H1 (cell line): ENCODE measurements around the gene ATP9B. TPM values are rescaled to one million over a fixed set of nuclear protein-coding genes. Genes with fewer than 3 reads are reported as not detected.

Source experiments
- CTCF ChIA-PET: fragments of 300-600 bp; sonication (Branson Sonifier 250); formaldehyde crosslinking; loops from one replicate; lab custom pipeline; 2021; ENCODE audit not compliant: partially characterized antibody; lab: Charles Lee
- POLR2A ChIA-PET: fragments of 300-600 bp; sonication (Branson Sonifier 250); formaldehyde crosslinking; loops from one replicate; lab custom pipeline; 2021; ENCODE audit warnings: inconsistent platforms; ENCODE audit not compliant: partially characterized antibody; lab: Charles Lee
- DNase-seq, 2 experiments: peaks; one replicate each; pipeline versions ENCODE4 v3.0.0 to v3.0.0-alpha.2; 2010 to 2022; ENCODE audit warnings: low spot score in 2 of 2, low read depth in 1 of 2, mixed read lengths in 1 of 2
- FAIRE-seq: peaks from 2 replicates; lab custom pipeline; 2011; peaks lifted over from hg19 to GRCh38; lab: Jason Lieb, UNC
- H2AFZ ChIP-seq: 2 replicates; pipeline ENCODE4 v1.8.1; 2012; ENCODE audit warnings: low read length, inconsistent platforms
- H2AK5ac ChIP-seq: 2 replicates; pipeline ENCODE4 v1.6.1; 2013; ENCODE audit warnings: low read depth, low read length
- H2BK120ac ChIP-seq: replicated peaks from 2 replicates; pipeline ENCODE3; 2013; ENCODE audit warnings: low read depth, low read length, inconsistent platforms
- H2BK12ac ChIP-seq: 2 replicates; pipeline ENCODE4 v1.6.1; 2013; ENCODE audit warnings: low read depth, low read length
- H2BK15ac ChIP-seq: 2 replicates; pipeline ENCODE4 v1.6.1; 2013; ENCODE audit warnings: low read length
- H2BK20ac ChIP-seq: 2 replicates; pipeline ENCODE4 v1.6.1; 2013; ENCODE audit warnings: low read length
- H2BK5ac ChIP-seq: 2 replicates; pipeline ENCODE4 v1.6.1; 2013; ENCODE audit warnings: low read depth, low read length
- H3K14ac ChIP-seq: 2 replicates; pipeline ENCODE4 v1.6.1; 2013; ENCODE audit warnings: inconsistent platforms; ENCODE audit not compliant: insufficient read length
- H3K18ac ChIP-seq: 2 replicates; pipeline ENCODE4 v1.6.1; 2013; ENCODE audit warnings: low read length; ENCODE audit errors: extremely low read depth
- H3K23ac ChIP-seq: 2 replicates; pipeline ENCODE4 v1.6.1; 2013; ENCODE audit warnings: inconsistent platforms; ENCODE audit not compliant: insufficient read length
- H3K23me2 ChIP-seq: 2 replicates; pipeline ENCODE4 v1.6.1; 2013; ENCODE audit warnings: low read depth, low read length
- H3K27ac ChIP-seq: 2 replicates; pipeline ENCODE4 v1.6.1; 2011; ENCODE audit warnings: low read depth, low read length, inconsistent platforms
- H3K27me3 ChIP-seq, 4 experiments: replicated peaks in 1 of 4; 1 replicate in 1 of 4; 2 replicates in 3 of 4; pipeline versions ENCODE4 v1.6.1 to v1.8.1; 2011 to 2013; ENCODE audit warnings: low read length in 3 of 4, mild to moderate bottlenecking in 3 of 4, inconsistent platforms in 2 of 4, mixed read lengths in 2 of 4, moderate library complexity in 1 of 4; ENCODE audit not compliant: control insufficient read depth in 3 of 4, insufficient read depth in 3 of 4; ENCODE audit errors: extremely low read depth in 1 of 4
- H3K36me3 ChIP-seq, 4 experiments: 2 replicates each; pipeline versions ENCODE4 v1.6.1 to v1.8.1; 2011 to 2013; ENCODE audit warnings: mild to moderate bottlenecking in 4 of 4, low read length in 3 of 4, moderate library complexity in 2 of 4, control low read depth in 1 of 4, inconsistent platforms in 1 of 4; ENCODE audit not compliant: insufficient read depth in 4 of 4, control insufficient read depth in 2 of 4
- H3K4ac ChIP-seq: replicated peaks from 2 replicates; pipeline ENCODE3; 2013; ENCODE audit warnings: low read length, low read depth, mixed read lengths, inconsistent platforms; ENCODE audit not compliant: insufficient read length
- H3K4me1 ChIP-seq, 4 experiments: replicated peaks in 1 of 4; 1 replicate in 1 of 4; 2 replicates in 3 of 4; pipeline versions ENCODE4 v1.6.1 to v1.8.1; 2011 to 2013; ENCODE audit warnings: low read length in 3 of 4, inconsistent platforms in 2 of 4, mixed read lengths in 1 of 4; ENCODE audit not compliant: insufficient read depth in 4 of 4, control insufficient read depth in 3 of 4
- H3K4me2 ChIP-seq, 2 experiments: 2 replicates each; pipeline versions ENCODE4 v1.6.1 to v1.8.1; 2011 to 2013; ENCODE audit warnings: low read depth in 2 of 2, low read length in 2 of 2, control low read depth in 1 of 2, inconsistent platforms in 1 of 2, mild to moderate bottlenecking in 1 of 2; ENCODE audit not compliant: insufficient read depth in 1 of 2
- H3K4me3 ChIP-seq, 4 experiments: fragments of 200-600, 300-600 bp in 1 of 4; sonication (generic), shearing (Covaris generic), sonication (Bioruptor Twin) in 1 of 4; 2 replicates each; pipeline versions ENCODE4 v1.5.1 to v1.8.1; 2011 to 2016; ENCODE audit warnings: low read length in 4 of 4, low read depth in 3 of 4, control low read depth in 2 of 4, inconsistent platforms in 2 of 4, mild to moderate bottlenecking in 2 of 4, mixed read lengths in 1 of 4, moderate library complexity in 1 of 4; ENCODE audit not compliant: insufficient read depth in 2 of 4; ENCODE audit errors: extremely low read depth in 1 of 4
- H3K56ac ChIP-seq: replicated peaks from 2 replicates; pipeline ENCODE3; 2013; ENCODE audit warnings: low read depth, mild to moderate bottlenecking, mixed read lengths, low read length, inconsistent platforms; ENCODE audit not compliant: insufficient read length
- H3K79me1 ChIP-seq: 2 replicates; pipeline ENCODE4 v1.6.1; 2013; ENCODE audit warnings: low read depth, low read length, control low read depth
- H3K79me2 ChIP-seq, 2 experiments: 2 replicates each; pipeline versions ENCODE4 v1.6.1 to v1.8.1; 2012 to 2013; ENCODE audit warnings: low read length in 2 of 2, mild to moderate bottlenecking in 2 of 2, inconsistent platforms in 1 of 2; ENCODE audit not compliant: insufficient read depth in 2 of 2, control insufficient read depth in 1 of 2
- H3K9ac ChIP-seq, 4 experiments: replicated peaks in 1 of 4; 1 replicate in 1 of 4; 2 replicates in 3 of 4; pipeline versions ENCODE4 v1.6.1 to v1.8.1; 2011 to 2013; ENCODE audit warnings: low read depth in 3 of 4, low read length in 3 of 4, control low read depth in 2 of 4, mild to moderate bottlenecking in 2 of 4, moderate library complexity in 2 of 4, inconsistent platforms in 1 of 4; ENCODE audit errors: extremely low read depth in 1 of 4
- H3K9me3 ChIP-seq, 2 experiments: 2 replicates each; pipeline versions ENCODE4 v1.6.1 to v1.8.1; 2012 to 2013; ENCODE audit warnings: mild to moderate bottlenecking in 2 of 2, moderate library complexity in 2 of 2, control low read depth in 1 of 2, inconsistent platforms in 1 of 2, low read depth in 1 of 2, low read length in 1 of 2, mixed read lengths in 1 of 2; ENCODE audit not compliant: insufficient read depth in 2 of 2
- H4K20me1 ChIP-seq, 2 experiments: replicated peaks in 1 of 2; 2 replicates each; pipeline versions ENCODE3 to v1.8.1; 2011 to 2013; ENCODE audit warnings: inconsistent platforms in 2 of 2, low read length in 2 of 2, mild to moderate bottlenecking in 1 of 2; ENCODE audit not compliant: insufficient read depth in 2 of 2, control insufficient read depth in 1 of 2
- H4K5ac ChIP-seq: 2 replicates; pipeline ENCODE4 v1.6.1; 2013; ENCODE audit warnings: low read length, low read depth, mixed read lengths, inconsistent platforms; ENCODE audit not compliant: insufficient read length
- H4K8ac ChIP-seq: 2 replicates; pipeline ENCODE4 v1.8.0; 2013; ENCODE audit warnings: mild to moderate bottlenecking, moderate library complexity, low read length, inconsistent platforms; ENCODE audit not compliant: insufficient read depth; ENCODE audit errors: extremely low read depth
- H4K91ac ChIP-seq: replicated peaks from 2 replicates; pipeline ENCODE3; 2013; ENCODE audit warnings: low read length, mixed read lengths, inconsistent platforms; ENCODE audit not compliant: insufficient read length
- CBX8 ChIP-seq: fragments of 300-800, 300-1000 bp; sonication (generic); IDR thresholded peaks from 2 replicates; pipeline ENCODE4 v1.7.1; 2016; ENCODE audit warnings: low read depth, low read length, borderline replicate concordance
- JUN ChIP-seq: IDR thresholded peaks from 2 replicates; pipeline ENCODE4 v1.6.1; 2011; ENCODE audit warnings: low read depth, mild to moderate bottlenecking, improper control_type of control experiment, low read length
- PHF8 ChIP-seq: fragments of 200-600 bp; sonication (generic); conservative IDR thresholded peaks from 2 replicates; pipeline ENCODE4 v1.7.1; 2012; ENCODE audit warnings: low read depth, mild to moderate bottlenecking, inconsistent platforms, low read length, moderate library complexity
- RFX5 ChIP-seq: IDR thresholded peaks from 2 replicates; pipeline ENCODE4 v1.6.1; 2011; ENCODE audit warnings: low read depth, low read length, improper control_type of control experiment, borderline replicate concordance
- SP1 ChIP-seq: IDR thresholded peaks from 2 replicates; pipeline ENCODE4 v1.6.1; 2011; ENCODE audit warnings: low read depth, low read length
- SRF ChIP-seq: IDR thresholded peaks from 2 replicates; pipeline ENCODE4 v1.6.1; 2011; ENCODE audit warnings: mild to moderate bottlenecking, low read depth, low read length, moderate library complexity
- TAF7 ChIP-seq: optimal IDR thresholded peaks from 2 replicates; pipeline ENCODE3; 2011; ENCODE audit warnings: low read depth, mild to moderate bottlenecking, inconsistent platforms, low read length, moderate library complexity, borderline replicate concordance
- YY1 ChIP-seq: IDR thresholded peaks from 2 replicates; pipeline ENCODE4 v1.6.1; 2011; ENCODE audit warnings: low read depth, mild to moderate bottlenecking, low read length
- WGBS, 2 experiments: shearing (Covaris generic) in 1 of 2; methylation state at CpG; one replicate each; pipeline versions ENCODE4 v1.1.6 to v1.1.7; 2013 to 2015; ENCODE audit warnings: low lambda C conversion rate in 2 of 2, mixed read lengths in 2 of 2, inconsistent platforms in 1 of 2, low coverage in 1 of 2, missing lambda C conversion rate in 1 of 2; ENCODE audit not compliant: insufficient replicate concordance in 2 of 2, insufficient coverage in 1 of 2, insufficient read length in 1 of 2; ENCODE audit errors: extremely low coverage in 1 of 2, missing lambda C conversion rate in 1 of 2; 5-methylcytosine and 5-hydroxymethylcytosine counted together
- polyA plus RNA-seq, 7 experiments: library from polyadenylated mRNA; depleted of rRNA in 3 of 7; stranded (reverse) in 5 of 7; unstranded in 2 of 7; fragments of >200 nt in 5 of 7; fragments of 200-250 nt in 2 of 7; gene quantifications; 1 replicate in 5 of 7; 2 replicates in 1 of 7; 4 replicates in 1 of 7; pipeline versions ENCODE4 v1.2.1 to v1.2.3, GENCODE V29; 2011 to 2013; ENCODE audit warnings: missing spikeins in 2 of 7, mixed read lengths in 2 of 7
- total RNA-seq: library from RNA; stranded (reverse); fragmentation: NEBNext Ultra II Directional; extraction: Animal tissue kit (Norgen Biotek cat#: 25700); gene quantifications from 2 replicates; pipeline ENCODE4 v1.2.1, GENCODE V29; 2021
- TF ChIP-seq, protein P1 (sequence below): IDR thresholded peaks from 2 replicates; pipeline ENCODE4 v1.6.1; 2012; ENCODE audit warnings: low read length, inconsistent platforms

Gene ATP9B
- total and polyA plus RNA-seq, 2 of the 8 experiments (the other 6 are each of a cell fraction or from before 2014, with no cell fraction given): 15.1 to 21.7 TPM

DNA sequence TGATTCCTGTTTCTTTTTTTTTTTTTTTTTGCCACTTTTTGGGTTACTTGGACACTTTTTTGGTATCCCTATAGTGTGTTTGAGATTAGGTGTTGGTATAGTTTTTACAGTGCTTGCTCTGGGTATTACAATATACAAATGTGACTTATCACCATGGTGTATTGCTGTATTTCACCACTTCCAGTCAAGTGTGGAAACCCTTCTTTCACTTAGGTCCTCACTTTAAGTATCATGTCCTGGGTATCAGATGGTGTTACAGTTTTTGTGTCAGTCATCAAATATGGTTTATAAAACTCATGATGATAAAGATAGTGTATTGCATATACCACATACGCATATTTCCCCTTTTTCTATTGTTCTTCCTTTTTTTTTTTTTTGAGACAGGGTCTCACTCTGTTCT lies 1.8 kb downstream of the ATP9B start:
- WGBS, 2 experiments: no CpG with 5 or more reads among the region's 1 CpG
- Histone ChIP-seq H4K8ac (no peak overlapping the region), H3K79me2 (peaks cover 10 to 54% of the 10 kb centered on the region in 2 experiments), H3K9ac (no peak overlapping the region), H2BK12ac (no peak overlapping the region), H3K4me3 (peak overlapping the region in 1 of 4 experiments; percentile 83; a peak in 2 of 8 replicates), H3K4me2 (peak overlapping the region in 1 of 2 experiments; percentile 45; a peak in 1 of 4 replicates), H2BK120ac (no peak overlapping the region), H2BK15ac (no peak overlapping the region), H4K20me1 (no peaks in the 10 kb centered on the region), H3K79me1 (peaks cover 3% of the 10 kb centered on the region; the same call in 1 of the 2 replicates), H3K14ac (no peak overlapping the region), H3K36me3 (peaks cover 0 to 12% (median 0%) of the 10 kb centered on the region in 4 experiments; a peak in 2 of 8 replicates), H3K9me3 (peaks cover 5 to 17% of the 10 kb centered on the region in 2 experiments), H3K23ac (no peak overlapping the region), H3K27ac (no peak overlapping the region), H2AK5ac (no peak overlapping the region), H4K5ac (no peak overlapping the region), H3K18ac (no peak overlapping the region), H4K91ac (no peak overlapping the region), H3K4me1 (peaks cover 0 to 10% (median 0%) of the 10 kb centered on the region in 4 experiments; a peak in 1 of 7 replicates), H2AFZ (no peak overlapping the region), H2BK5ac (no peak overlapping the region), H3K23me2 (peaks cover 7% of the 10 kb centered on the region; the same call in 1 of the 2 replicates), H3K56ac (no peak overlapping the region), H2BK20ac (no peak overlapping the region), H3K27me3 (peaks cover 0 to 7% (median 4%) of the 10 kb centered on the region in 4 experiments; a peak in 4 of 7 replicates), H3K4ac (no peak overlapping the region)
- DNase-seq: no peak
- TF ChIP-seq PHF8 (no peak), TAF7 (no peak), CBX8 (no peak), RFX5 (no peak), SRF (no peak), SP1 (no peak), JUN (no peak), YY1 (no peak)
- TF ChIP-seq, protein P1, sequence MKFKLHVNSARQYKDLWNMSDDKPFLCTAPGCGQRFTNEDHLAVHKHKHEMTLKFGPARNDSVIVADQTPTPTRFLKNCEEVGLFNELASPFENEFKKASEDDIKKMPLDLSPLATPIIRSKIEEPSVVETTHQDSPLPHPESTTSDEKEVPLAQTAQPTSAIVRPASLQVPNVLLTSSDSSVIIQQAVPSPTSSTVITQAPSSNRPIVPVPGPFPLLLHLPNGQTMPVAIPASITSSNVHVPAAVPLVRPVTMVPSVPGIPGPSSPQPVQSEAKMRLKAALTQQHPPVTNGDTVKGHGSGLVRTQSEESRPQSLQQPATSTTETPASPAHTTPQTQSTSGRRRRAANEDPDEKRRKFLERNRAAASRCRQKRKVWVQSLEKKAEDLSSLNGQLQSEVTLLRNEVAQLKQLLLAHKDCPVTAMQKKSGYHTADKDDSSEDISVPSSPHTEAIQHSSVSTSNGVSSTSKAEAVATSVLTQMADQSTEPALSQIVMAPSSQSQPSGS: no peak
- ChIA-PET CTCF (no interaction called here), POLR2A (no interaction called here)
- no peak for FAIRE-seq
